HCT116 (cell line): ENCODE measurements around the gene ARRDC3.

Experiments used
- POLR2AphosphoS5 ChIP-seq: IDR thresholded peaks from 2 replicates; pipeline ENCODE4 v1.6.1; 2011; ENCODE audit warnings: mild to moderate bottlenecking, low read depth, low read length, moderate library complexity
- TF ChIP-seq, protein P1 (sequence below), 3 experiments: fragments of 200-600 bp in 1 of 3; sonication (generic) in 1 of 3; IDR thresholded peaks in 2 of 3; conservative IDR thresholded peaks in 1 of 3; 2 replicates each; pipeline ENCODE4 v1.5.1; 2012 to 2017; ENCODE audit warnings: low read depth in 2 of 3, low read length in 2 of 3, antibody characterized with exemption in 1 of 3, borderline replicate concordance in 1 of 3, control low read depth in 1 of 3, mild to moderate bottlenecking in 1 of 3, mixed read lengths in 1 of 3, mixed run types in 1 of 3, moderate library complexity in 1 of 3; ENCODE audit not compliant: insufficient read depth in 1 of 3

DNA sequence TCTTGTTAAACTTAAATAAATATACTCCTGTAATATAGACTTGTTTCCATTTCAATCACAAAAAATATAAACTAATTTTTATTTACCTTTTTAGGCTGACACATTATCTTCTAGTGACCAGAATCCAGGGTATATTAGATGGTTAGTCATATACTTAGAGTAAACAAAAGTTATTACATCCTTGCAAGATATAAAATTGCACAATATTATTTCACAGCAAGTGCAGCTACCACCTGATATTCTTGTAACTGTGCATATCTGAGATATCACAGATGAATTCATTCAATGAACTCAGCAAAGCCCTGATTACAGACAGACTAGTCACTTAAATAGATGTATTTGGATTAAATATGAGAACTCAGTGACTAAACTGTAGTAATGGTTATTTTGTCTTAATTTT is 25.6 kb upstream of the ARRDC3 start:
- no peak for TF ChIP-seq POLR2AphosphoS5
- TF ChIP-seq, protein P1, sequence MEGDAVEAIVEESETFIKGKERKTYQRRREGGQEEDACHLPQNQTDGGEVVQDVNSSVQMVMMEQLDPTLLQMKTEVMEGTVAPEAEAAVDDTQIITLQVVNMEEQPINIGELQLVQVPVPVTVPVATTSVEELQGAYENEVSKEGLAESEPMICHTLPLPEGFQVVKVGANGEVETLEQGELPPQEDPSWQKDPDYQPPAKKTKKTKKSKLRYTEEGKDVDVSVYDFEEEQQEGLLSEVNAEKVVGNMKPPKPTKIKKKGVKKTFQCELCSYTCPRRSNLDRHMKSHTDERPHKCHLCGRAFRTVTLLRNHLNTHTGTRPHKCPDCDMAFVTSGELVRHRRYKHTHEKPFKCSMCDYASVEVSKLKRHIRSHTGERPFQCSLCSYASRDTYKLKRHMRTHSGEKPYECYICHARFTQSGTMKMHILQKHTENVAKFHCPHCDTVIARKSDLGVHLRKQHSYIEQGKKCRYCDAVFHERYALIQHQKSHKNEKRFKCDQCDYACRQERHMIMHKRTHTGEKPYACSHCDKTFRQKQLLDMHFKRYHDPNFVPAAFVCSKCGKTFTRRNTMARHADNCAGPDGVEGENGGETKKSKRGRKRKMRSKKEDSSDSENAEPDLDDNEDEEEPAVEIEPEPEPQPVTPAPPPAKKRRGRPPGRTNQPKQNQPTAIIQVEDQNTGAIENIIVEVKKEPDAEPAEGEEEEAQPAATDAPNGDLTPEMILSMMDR (IDR thresholded peaks at IDR 0.05 in 2 of 3, conservative IDR thresholded peaks at IDR 0.05 in 1 of 3; ENCODE audit: borderline replicate concordance in 1 of 3, insufficient read depth in 1 of 3, low read depth in 2 of 3, low read length in 2 of 3), result no peak
